ENCODE measurements around the gene B3GNT4.
"Not testable (repeated sequence)": the region's sequence is repeated elsewhere in the genome, so short reads cannot be mapped to it uniquely, and the experiment has no call there.

Gene B3GNT4

DNA sequence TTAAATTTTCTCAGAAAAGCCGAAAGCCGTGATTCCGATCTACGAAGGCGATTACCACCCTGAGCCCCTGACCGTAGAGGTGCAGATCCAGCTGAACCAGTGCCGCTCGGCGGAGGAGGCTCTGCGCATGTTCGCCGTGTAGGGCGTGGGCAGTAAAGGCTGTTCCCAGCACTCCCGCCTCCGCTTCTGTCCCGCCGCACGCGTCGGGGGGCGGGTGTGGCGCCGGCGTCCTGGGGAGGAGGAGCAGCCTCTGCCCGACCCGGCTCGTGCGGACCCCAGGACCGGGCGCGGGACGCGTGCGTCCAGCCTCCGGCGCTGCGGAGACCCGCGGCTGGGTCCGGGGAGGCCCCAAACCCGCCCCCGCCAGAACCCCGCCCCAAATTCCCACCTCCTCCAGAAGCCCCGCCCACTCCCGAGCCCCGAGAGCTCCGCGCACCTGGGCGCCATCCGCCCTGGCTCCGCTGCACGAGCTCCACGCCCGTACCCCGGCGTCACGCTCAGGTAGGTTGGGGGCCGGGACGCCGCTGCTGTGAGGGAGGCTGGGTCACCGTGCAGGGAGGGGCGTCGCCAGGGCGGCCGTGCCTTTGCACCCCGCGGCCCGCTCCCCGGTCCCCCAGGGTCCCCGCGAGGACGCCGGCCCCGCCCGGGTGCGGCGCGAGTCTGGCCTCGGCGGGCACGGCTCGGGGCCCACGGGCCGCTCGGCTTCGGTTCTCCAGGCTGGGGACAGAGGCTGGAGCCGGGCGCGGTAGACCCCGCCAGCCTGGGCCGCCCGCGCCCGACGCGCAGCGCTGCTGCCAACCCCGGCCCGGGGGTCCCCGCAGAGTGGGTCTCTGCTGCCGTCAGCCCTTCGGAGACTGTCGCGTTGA is at the start of gene B3GNT4:
Gene B3GNT4 (plus strand): TSS at position 409 of the 866 bp plus-strand sequence. CDS start 910 bp downstream, outside the sequence.
- DNase-seq (ENCODE audit: low read depth) = peak; percentile 34

GRCh38 chr12:122155705-122156104 is 47.8 kb upstream of the B3GNT4 start:
- no peak for DNase-seq (ENCODE audit: low read depth)

GRCh38 chr12:122158700-122159285 is 44.7 kb upstream of the B3GNT4 start:
- no peak for DNase-seq (ENCODE audit: low read depth)

DNA sequence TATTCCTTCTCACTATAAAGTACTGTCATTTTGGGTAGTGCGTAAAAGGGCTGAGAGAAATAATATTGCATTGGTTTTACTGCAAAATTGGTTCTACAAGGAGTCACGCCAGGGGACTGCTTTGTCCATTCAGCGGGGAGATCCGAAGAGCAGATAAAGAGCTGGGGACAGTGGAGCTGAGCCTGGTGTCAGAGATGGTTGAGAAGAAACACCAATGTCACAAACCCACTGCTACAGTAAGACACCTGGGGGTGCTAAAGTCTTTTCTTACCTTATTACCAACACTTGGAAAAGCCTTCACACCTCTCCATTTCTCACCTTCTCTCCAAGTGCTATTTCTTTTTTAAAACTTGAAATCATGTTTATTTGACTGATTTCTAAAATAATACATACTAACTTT is 43.6 kb upstream of the B3GNT4 start:
- DNase-seq (ENCODE audit: low read depth) = no peak

- no peak for DNase-seq (ENCODE audit: low read depth)
Observed at GRCh38 chr12:122160761-122161160, 42.7 kb upstream of the B3GNT4 start.

- no peak for DNase-seq (ENCODE audit: low read depth)
Observed at GRCh38 chr12:122161682-122162081, 41.8 kb upstream of the B3GNT4 start.

- DNase-seq (ENCODE audit: low read depth) = no peak
Observed at GRCh38 chr12:122162976-122163375, 40.5 kb upstream of the B3GNT4 start.

DNA sequence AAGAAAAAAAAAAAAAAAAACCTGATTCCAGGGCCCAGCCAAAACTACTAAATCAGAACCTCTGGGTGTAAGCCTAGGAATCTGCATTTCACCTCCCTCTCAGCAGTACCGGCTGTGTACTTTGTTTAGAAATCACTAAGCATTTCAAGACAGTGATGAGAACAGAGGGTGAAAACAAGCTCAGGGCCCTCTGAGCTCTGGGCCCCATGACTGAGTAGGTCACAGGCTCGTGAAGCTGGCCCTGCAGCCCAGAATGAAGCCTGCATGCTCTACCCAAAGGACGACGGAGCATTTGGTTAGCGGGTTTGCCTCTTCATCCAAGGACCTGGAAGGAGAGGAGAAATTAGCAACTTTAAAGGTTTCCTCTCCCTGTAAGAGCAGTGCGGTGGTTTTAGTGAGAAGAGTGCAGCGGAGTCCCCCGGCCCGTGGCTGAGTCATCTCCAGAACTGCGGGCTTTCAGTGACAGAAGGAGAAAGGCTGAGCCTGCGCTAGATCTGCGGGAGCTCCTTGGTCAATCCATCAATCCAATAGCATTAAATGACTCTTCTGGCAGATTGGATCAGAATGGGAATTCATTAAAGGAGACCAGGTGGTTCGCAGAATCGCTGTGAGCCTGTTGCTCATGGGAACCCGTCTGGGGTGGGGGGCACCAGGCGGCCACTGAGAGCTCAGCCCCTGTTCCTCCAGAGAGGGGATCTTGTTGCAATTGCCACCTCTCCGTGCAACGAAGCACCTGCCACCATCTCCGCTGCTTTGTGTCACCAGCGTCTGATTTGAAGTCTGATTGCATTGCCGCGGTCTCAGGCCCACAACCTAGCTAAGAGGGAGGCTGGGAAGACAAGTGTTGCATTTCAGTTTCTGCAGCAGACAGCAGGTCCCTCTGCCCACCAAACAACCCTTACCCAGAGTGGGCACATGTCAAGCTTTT is 36.8 kb upstream of the B3GNT4 start:
- peak; percentile 21 for DNase-seq (ENCODE audit: low read depth)

GRCh38 chr12:122167356-122167925 is 36.1 kb upstream of the B3GNT4 start:
- DNase-seq (ENCODE audit: low read depth) = no peak

DNA sequence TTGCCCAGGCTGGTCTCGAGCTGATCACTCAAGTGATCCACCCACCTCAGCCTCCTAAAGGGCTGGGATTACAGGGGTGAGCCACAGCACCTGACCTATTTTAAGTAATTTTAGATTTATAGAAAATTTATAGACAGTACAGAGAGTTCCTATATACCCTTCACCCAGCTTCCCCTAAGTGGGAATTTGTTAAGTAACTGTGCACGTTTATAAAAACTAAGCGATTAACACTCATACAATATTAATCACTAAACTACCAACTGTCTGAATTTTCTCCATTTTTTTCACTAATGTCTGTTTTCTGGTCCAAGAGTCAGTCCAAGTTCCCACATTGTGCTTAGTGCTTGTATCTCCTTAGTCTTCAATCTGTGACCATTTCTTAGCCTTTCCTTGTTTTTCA is 35.0 kb upstream of the B3GNT4 start:
- no peak for DNase-seq (ENCODE audit: low read depth)

DNA sequence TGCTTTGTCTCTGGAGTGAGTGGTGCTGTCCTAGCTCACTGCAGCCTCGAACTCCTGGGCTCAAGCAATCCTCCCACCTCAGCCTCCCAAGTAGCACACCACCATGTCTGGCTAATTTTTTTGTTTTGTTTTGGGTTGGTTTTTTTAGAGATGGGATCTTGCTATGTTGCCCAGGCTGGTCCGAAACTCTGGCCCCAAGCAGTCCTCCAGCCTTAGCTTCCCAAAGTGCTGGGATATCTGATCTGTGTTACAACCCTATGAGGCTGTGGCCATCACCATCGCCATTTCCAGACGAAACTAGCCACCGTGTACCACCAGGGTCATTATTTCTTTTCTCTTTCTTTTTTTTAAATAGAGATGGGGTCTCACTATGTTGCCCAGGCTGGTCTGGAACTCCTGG is 32.1 kb upstream of the B3GNT4 start:
- DNase-seq (ENCODE audit: low read depth) = no peak

GRCh38 chr12:122172262-122172939 is 31.1 kb upstream of the B3GNT4 start:
- no peak for DNase-seq (ENCODE audit: low read depth)

GRCh38 chr12:122174155-122174845 is 29.2 kb upstream of the B3GNT4 start, which contains the start of gene IL31:
TSS of gene IL31 (minus strand) at chr12:122174221. CDS start at chr12:122174172, 49 bp downstream.
- DNase-seq (ENCODE audit: low read depth) = no peak

- DNase-seq (ENCODE audit: low read depth) = not testable (repeated sequence)
Observed at GRCh38 chr12:122176473-122176872, 27.0 kb upstream of the B3GNT4 start.

- no peak for DNase-seq (ENCODE audit: low read depth)
Observed at GRCh38 chr12:122182887-122183587, 20.5 kb upstream of the B3GNT4 start, which contains the start of gene LRRC43. TSS of gene LRRC43 (plus strand) at chr12:122183123. CDS start at chr12:122183145, 22 bp downstream.

- no peak for DNase-seq (ENCODE audit: low read depth)
Observed at GRCh38 chr12:122183588-122183940, 19.9 kb upstream of the B3GNT4 start.

GRCh38 chr12:122184517-122184916 is 19.0 kb upstream of the B3GNT4 start:
- DNase-seq (ENCODE audit: low read depth) = no peak

- no peak for DNase-seq (ENCODE audit: low read depth)
Observed at GRCh38 chr12:122185079-122185478, 18.4 kb upstream of the B3GNT4 start.

DNA sequence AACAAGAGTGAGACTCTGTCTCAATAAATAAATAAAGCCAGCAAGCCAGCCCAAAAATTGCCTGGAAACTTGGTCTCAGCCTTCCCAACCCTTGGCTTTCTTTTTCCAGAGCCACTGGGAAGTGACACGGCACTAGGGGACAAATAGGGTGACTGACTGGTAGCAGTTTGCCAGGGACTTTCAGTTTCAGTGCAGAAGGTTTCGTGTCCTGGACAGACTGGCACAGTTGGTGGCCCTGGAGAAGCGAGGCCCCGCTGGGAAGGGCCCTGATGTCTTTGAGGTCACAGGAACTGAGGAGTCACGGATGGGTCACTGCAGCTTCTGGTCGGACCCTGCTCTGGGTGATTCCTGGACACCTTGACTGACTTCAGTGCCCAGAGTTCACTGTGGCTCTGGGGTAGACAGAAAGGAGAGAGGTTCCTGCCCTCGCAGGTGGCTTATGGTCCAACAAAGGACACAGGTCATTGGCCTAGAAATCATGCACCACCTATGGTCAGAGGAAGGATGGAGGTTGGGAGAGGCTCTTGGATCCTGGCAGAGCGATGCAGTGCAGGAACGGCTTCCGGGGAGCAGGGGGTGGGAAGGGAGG is 17.9 kb upstream of the B3GNT4 start:
- no peak for DNase-seq (ENCODE audit: low read depth)

GRCh38 chr12:122187466-122187865 is 16.0 kb upstream of the B3GNT4 start:
- no peak for DNase-seq (ENCODE audit: low read depth)

Data from activated T-cell treated with anti-CD3 and anti-CD28 coated beads for 24 hours (primary cell).